IMR-90 (cell line): ENCODE measurements around the gene OPRM1. TPM values are rescaled to one million over a fixed set of nuclear protein-coding genes. Genes with fewer than 3 reads are reported as not detected.

ENCODE experiments used
- ATAC-seq: fragments of 200-7000 bp; cut with Tn5 transposase; 2 replicates; pipeline ENCODE4 v1.9.1; 2020; ENCODE audit warnings: low read depth, mild to moderate bottlenecking, moderate library complexity
- BruUV-seq: library from RNA; stranded (reverse); fragments of 400-500 nt; replicated peaks from 2 replicates; lab custom pipeline; 2021; lab: Mats Ljungman, UMichigan
- CTCF ChIA-PET: fragments of 300-600 bp; formaldehyde crosslinking; extraction: SDS; loops from one replicate; lab custom pipeline; 2021; ENCODE audit warnings: antibody characterized with exemption; lab: Yijun Ruan, JAX
- POLR2A ChIA-PET: fragments of 300-600 bp; sonication (Branson Sonifier 250); formaldehyde crosslinking; loops from one replicate; lab custom pipeline; 2022; ENCODE audit warnings: antibody characterized with exemption; ENCODE audit not compliant: unreplicated experiment; lab: Charles Lee
- DNase-seq: peaks from one replicate; pipeline ENCODE4 v3.0.0; 2013
- H2AFZ ChIP-seq: replicated peaks from 2 replicates; pipeline ENCODE3; 2013; ENCODE audit warnings: low read length, mild to moderate bottlenecking; ENCODE audit not compliant: poor library complexity
- H2AK5ac ChIP-seq: 2 replicates; pipeline ENCODE4 v1.6.1; 2013; ENCODE audit warnings: low read depth, low read length, inconsistent platforms
- H2AK9ac ChIP-seq: replicated peaks from 2 replicates; pipeline ENCODE3; 2013; ENCODE audit warnings: mild to moderate bottlenecking, low read depth, low read length, moderate library complexity; ENCODE audit not compliant: poor library complexity
- H2BK120ac ChIP-seq: 2 replicates; pipeline ENCODE4 v1.6.1; 2013; ENCODE audit warnings: low read depth, low read length, inconsistent platforms
- H2BK15ac ChIP-seq: 3 replicates; pipeline ENCODE4 v1.6.1; 2013; ENCODE audit warnings: low read depth, low read length, inconsistent platforms
- H2BK20ac ChIP-seq: 2 replicates; pipeline ENCODE4 v1.6.1; 2013; ENCODE audit warnings: low read depth, mild to moderate bottlenecking, inconsistent platforms, low read length, moderate library complexity
- H2BK5ac ChIP-seq: 2 replicates; pipeline ENCODE4 v1.6.1; 2013; ENCODE audit warnings: mild to moderate bottlenecking, low read depth, low read length, inconsistent platforms; ENCODE audit not compliant: poor library complexity, severe bottlenecking
- H3K14ac ChIP-seq: replicated peaks from 2 replicates; pipeline ENCODE4 v1.6.1; 2013; ENCODE audit warnings: low read depth, low read length, inconsistent platforms
- H3K18ac ChIP-seq: 2 replicates; pipeline ENCODE4 v1.6.1; 2013; ENCODE audit warnings: low read depth, low read length, control low read depth
- H3K23ac ChIP-seq: 2 replicates; pipeline ENCODE4 v1.6.1; 2013; ENCODE audit warnings: low read depth, low read length, inconsistent platforms
- H3K27ac ChIP-seq: 2 replicates; pipeline ENCODE4 v1.5.1; 2013; ENCODE audit warnings: mild to moderate bottlenecking, control low read depth, low read length; ENCODE audit not compliant: insufficient read depth
- H3K27me3 ChIP-seq: 2 replicates; pipeline ENCODE4 v1.6.1; 2013; ENCODE audit warnings: low read length; ENCODE audit not compliant: control insufficient read depth, insufficient read depth
- H3K36me3 ChIP-seq: 2 replicates; pipeline ENCODE4 v1.6.1; 2013; ENCODE audit warnings: low read length, mixed read lengths; ENCODE audit not compliant: control insufficient read depth, insufficient read depth
- H3K4ac ChIP-seq: 2 replicates; pipeline ENCODE4 v1.6.1; 2013; ENCODE audit warnings: low read depth, low read length, inconsistent platforms
- H3K4me1 ChIP-seq: 2 replicates; pipeline ENCODE4 v1.6.1; 2013; ENCODE audit warnings: low read length, mixed read lengths; ENCODE audit not compliant: control insufficient read depth, insufficient read depth
- H3K4me2 ChIP-seq: 2 replicates; pipeline ENCODE4 v1.6.1; 2013; ENCODE audit warnings: low read depth, mild to moderate bottlenecking, control low read depth, low read length, moderate library complexity
- H3K4me3 ChIP-seq: 2 replicates; pipeline ENCODE4 v1.5.1; 2013; ENCODE audit warnings: low read depth, mild to moderate bottlenecking, control low read depth, low read length, moderate library complexity; ENCODE audit not compliant: insufficient read depth
- H3K56ac ChIP-seq: 2 replicates; pipeline ENCODE4 v1.6.1; 2013; ENCODE audit warnings: low read length, inconsistent platforms; ENCODE audit not compliant: insufficient read depth; ENCODE audit errors: extremely low read depth
- H3K79me1 ChIP-seq, 2 experiments: 2 replicates each; pipeline ENCODE4 v1.6.1; 2013; ENCODE audit warnings: low read length in 2 of 2, inconsistent platforms in 1 of 2, low read depth in 1 of 2
- H3K9ac ChIP-seq: 2 replicates; pipeline ENCODE4 v1.6.1; 2013; ENCODE audit warnings: low read depth, low read length, control low read depth
- H3K9me1 ChIP-seq: 2 replicates; pipeline ENCODE4 v1.6.1; 2013; ENCODE audit warnings: low read length, inconsistent platforms; ENCODE audit not compliant: insufficient read depth
- H3K9me3 ChIP-seq: 2 replicates; pipeline ENCODE4 v1.6.1; 2013; ENCODE audit warnings: low read length; ENCODE audit not compliant: control insufficient read depth, insufficient read depth
- H4K20me1 ChIP-seq: 2 replicates; pipeline ENCODE4 v1.6.1; 2013; ENCODE audit warnings: low read length, inconsistent platforms; ENCODE audit not compliant: insufficient read depth
- H4K5ac ChIP-seq: 2 replicates; pipeline ENCODE4 v1.6.1; 2013; ENCODE audit warnings: mild to moderate bottlenecking, low read depth, low read length, control low read depth
- H4K8ac ChIP-seq, 2 experiments: 2 replicates each; pipeline ENCODE4 v1.6.1; 2013; ENCODE audit warnings: low read depth in 2 of 2, low read length in 2 of 2, control low read depth in 1 of 2, inconsistent platforms in 1 of 2
- H4K91ac ChIP-seq: 2 replicates; pipeline ENCODE4 v1.6.1; 2013; ENCODE audit warnings: low read depth, low read length, inconsistent platforms; ENCODE audit not compliant: insufficient read depth
- BHLHE40 ChIP-seq: fragments of 150-350 bp; IDR thresholded peaks from 2 replicates; pipeline ENCODE4 v1.6.1; 2016; ENCODE audit warnings: mild to moderate bottlenecking, low read depth, low read length
- CEBPB ChIP-seq: IDR thresholded peaks from 2 replicates; pipeline ENCODE4 v1.6.1; 2012; ENCODE audit warnings: low read depth, low read length, improper control_type of control experiment
- CHD1 ChIP-seq: IDR thresholded peaks from 2 replicates; pipeline ENCODE4 v1.6.1; 2012; ENCODE audit warnings: low read depth, low read length, improper control_type of control experiment
- FOS ChIP-seq: fragments of 150-350 bp; IDR thresholded peaks from 2 replicates; pipeline ENCODE4 v1.6.1; 2016; ENCODE audit warnings: low read depth, low read length
- MAFK ChIP-seq: IDR thresholded peaks from 2 replicates; pipeline ENCODE4 v1.6.1; 2012; ENCODE audit warnings: low read depth, low read length, improper control_type of control experiment
- MAZ ChIP-seq: IDR thresholded peaks from 2 replicates; pipeline ENCODE4 v1.6.1; 2012; ENCODE audit warnings: low read depth, mild to moderate bottlenecking, low read length, improper control_type of control experiment, moderate library complexity, borderline replicate concordance
- MXI1 ChIP-seq: IDR thresholded peaks from 2 replicates; pipeline ENCODE4 v1.6.1; 2012; ENCODE audit warnings: low read depth, mild to moderate bottlenecking, low read length, moderate library complexity, borderline replicate concordance
- NFE2L2 ChIP-seq: fragments of 150-350 bp; IDR thresholded peaks from 2 replicates; pipeline ENCODE4 v1.6.1; 2016; ENCODE audit warnings: low read depth, mild to moderate bottlenecking, low read length
- POLR2A ChIP-seq: IDR thresholded peaks from 2 replicates; pipeline ENCODE4 v1.6.1; 2012; ENCODE audit warnings: mild to moderate bottlenecking, low read depth, low read length
- RAD21 ChIP-seq: IDR thresholded peaks from 2 replicates; pipeline ENCODE4 v1.6.1; 2012; ENCODE audit warnings: low read length, improper control_type of control experiment
- RCOR1 ChIP-seq: IDR thresholded peaks from 2 replicates; pipeline ENCODE4 v1.6.1; 2012; ENCODE audit warnings: mild to moderate bottlenecking, low read length, improper control_type of control experiment; ENCODE audit not compliant: insufficient replicate concordance
- RFX5 ChIP-seq: IDR thresholded peaks from 2 replicates; pipeline ENCODE4 v1.8.0; 2012; ENCODE audit warnings: low read depth, mild to moderate bottlenecking, low read length, moderate library complexity
- SMC3 ChIP-seq: fragments of 150-350 bp; IDR thresholded peaks from 2 replicates; pipeline ENCODE4 v1.6.1; 2016; ENCODE audit warnings: low read depth, mild to moderate bottlenecking, antibody characterized with exemption, low read length, moderate library complexity
- WGBS, 2 experiments: methylation state at CpG; one replicate each; pipeline versions ENCODE4 v1.1.5 to v1.1.7; 2013; ENCODE audit warnings: missing lambda C conversion rate in 2 of 2; ENCODE audit not compliant: insufficient read length in 1 of 2; ENCODE audit errors: extremely low coverage in 2 of 2; 5-methylcytosine and 5-hydroxymethylcytosine counted together
- dilution Hi-C: fragments of 300-500 bp; cut with HindIII; formaldehyde crosslinking; loops from one replicate; pipeline ENCODE4 v1.14.3; 2018; ENCODE audit warnings: low sequenced_read_pairs; ENCODE audit not compliant: unreplicated experiment
- in situ Hi-C: fragments of 300-500 bp; cut with MboI; formaldehyde crosslinking; loops from 3 replicates; pipeline ENCODE4 v1.14.3; 2019; ENCODE audit warnings: low sequenced_read_pairs, inconsistent platforms, mixed read lengths
- intact Hi-C: fragments of 100-400 bp; cut with micrococcal nuclease; formaldehyde crosslinking; loops from 2 replicates; pipeline ENCODE4 v1.10.0; 2022
- polyA plus RNA-seq, 3 experiments: library from polyadenylated mRNA; depleted of rRNA; stranded (reverse); fragments of >200 nt; gene quantifications; 2 replicates each; pipeline ENCODE4 v1.2.3, GENCODE V29; 2012; ENCODE audit warnings: low replicate concordance in 1 of 3
- total RNA-seq: library from RNA; depleted of rRNA; stranded (reverse); fragments of >200 nt; gene quantifications from 2 replicates; pipeline ENCODE4 v1.2.3, GENCODE V29; 2012
- TF ChIP-seq, protein P1 (sequence below): conservative IDR thresholded peaks from 2 replicates; pipeline ENCODE4 v1.5.1; 2012; ENCODE audit warnings: mild to moderate bottlenecking, low read depth, low read length, improper control_type of control experiment
- TF ChIP-seq, protein P2 (sequence below): fragments of 150-350 bp; IDR thresholded peaks from 2 replicates; pipeline ENCODE4 v1.6.1; 2017; ENCODE audit warnings: mild to moderate bottlenecking, antibody characterized with exemption, low read length, low read depth
- TF ChIP-seq, protein P3 (sequence below): fragments of 150-350 bp; IDR thresholded peaks from 2 replicates; pipeline ENCODE4 v1.6.1; 2016; ENCODE audit warnings: low read depth, mild to moderate bottlenecking, low read length, moderate library complexity, borderline replicate concordance

The OPRM1 gene
- total and polyA plus RNA-seq, 2 of the 4 experiments (the other 2 are of a cell fraction), result not detected

DNA sequence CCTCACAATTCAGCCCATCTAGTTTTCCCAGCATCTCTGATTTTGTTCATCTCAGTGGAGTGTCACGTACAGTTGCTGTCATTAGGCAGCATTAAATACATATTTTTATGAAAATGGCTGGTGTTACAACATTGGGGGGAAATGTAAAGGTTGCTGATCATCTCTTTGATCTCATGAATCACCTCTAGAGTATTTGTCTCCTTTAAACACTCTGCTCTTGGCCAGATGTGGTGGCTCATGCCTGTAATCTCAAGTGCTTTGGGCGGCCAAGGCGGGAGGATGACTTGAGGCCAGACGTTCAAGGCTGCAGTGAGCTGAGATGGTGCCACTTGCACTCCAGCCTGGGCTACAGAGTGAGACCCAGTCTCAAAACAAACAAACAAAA is 189.5 kb downstream of the OPRM1 start:
- dilution Hi-C loops, result no loop called here
- intact Hi-C loops, result no loop called here

More for the DNA sequence above, 189.5 kb downstream of the OPRM1 start:
- CTCF ChIA-PET, result no interaction called here
- H3K79me1 ChIP-seq, result no peaks in the 10 kb centered on the region
- 100% methylated on average over 1 of the region's 4 CpGs; no CpG with 5 or more reads in 1 of the 2 experiments for WGBS, 2 experiments
- H3K9ac ChIP-seq, result no peak overlapping the region
- no peak overlapping the region for H3K4me2 ChIP-seq
- no peaks in the 10 kb centered on the region for H3K36me3 ChIP-seq
- H3K4me3 ChIP-seq, result no peak overlapping the region
- no peaks in the 10 kb centered on the region for H3K9me1 ChIP-seq
- H3K4ac ChIP-seq, result no peak overlapping the region
- no peak overlapping the region for H3K14ac ChIP-seq
- H4K8ac ChIP-seq, result no peak overlapping the region
- H3K27ac ChIP-seq, result no peak overlapping the region
- no peak for ATAC-seq
- DNase-seq, result no peak
- H2AFZ ChIP-seq, result no peak overlapping the region
- no peak overlapping the region for H2BK15ac ChIP-seq
- H2BK5ac ChIP-seq, result no peak overlapping the region
- H3K4me1 ChIP-seq, result no peaks in the 10 kb centered on the region
- POLR2A ChIA-PET, result no interaction called here
- H2BK20ac ChIP-seq, result no peak overlapping the region
- no peak overlapping the region for H4K91ac ChIP-seq
- H3K27me3 ChIP-seq, result no peaks in the 10 kb centered on the region
- TF ChIP-seq MXI1 (no peak), BHLHE40 (no peak), POLR2A (no peak), NFE2L2 (no peak), MAZ (no peak), FOS (no peak), CEBPB (no peak), RAD21 (no peak), RFX5 (no peak), MAFK (no peak), SMC3 (no peak), CHD1 (no peak), RCOR1 (no peak)
- TF ChIP-seq, protein P1, sequence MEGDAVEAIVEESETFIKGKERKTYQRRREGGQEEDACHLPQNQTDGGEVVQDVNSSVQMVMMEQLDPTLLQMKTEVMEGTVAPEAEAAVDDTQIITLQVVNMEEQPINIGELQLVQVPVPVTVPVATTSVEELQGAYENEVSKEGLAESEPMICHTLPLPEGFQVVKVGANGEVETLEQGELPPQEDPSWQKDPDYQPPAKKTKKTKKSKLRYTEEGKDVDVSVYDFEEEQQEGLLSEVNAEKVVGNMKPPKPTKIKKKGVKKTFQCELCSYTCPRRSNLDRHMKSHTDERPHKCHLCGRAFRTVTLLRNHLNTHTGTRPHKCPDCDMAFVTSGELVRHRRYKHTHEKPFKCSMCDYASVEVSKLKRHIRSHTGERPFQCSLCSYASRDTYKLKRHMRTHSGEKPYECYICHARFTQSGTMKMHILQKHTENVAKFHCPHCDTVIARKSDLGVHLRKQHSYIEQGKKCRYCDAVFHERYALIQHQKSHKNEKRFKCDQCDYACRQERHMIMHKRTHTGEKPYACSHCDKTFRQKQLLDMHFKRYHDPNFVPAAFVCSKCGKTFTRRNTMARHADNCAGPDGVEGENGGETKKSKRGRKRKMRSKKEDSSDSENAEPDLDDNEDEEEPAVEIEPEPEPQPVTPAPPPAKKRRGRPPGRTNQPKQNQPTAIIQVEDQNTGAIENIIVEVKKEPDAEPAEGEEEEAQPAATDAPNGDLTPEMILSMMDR, result no peak
- TF ChIP-seq, protein P2, sequence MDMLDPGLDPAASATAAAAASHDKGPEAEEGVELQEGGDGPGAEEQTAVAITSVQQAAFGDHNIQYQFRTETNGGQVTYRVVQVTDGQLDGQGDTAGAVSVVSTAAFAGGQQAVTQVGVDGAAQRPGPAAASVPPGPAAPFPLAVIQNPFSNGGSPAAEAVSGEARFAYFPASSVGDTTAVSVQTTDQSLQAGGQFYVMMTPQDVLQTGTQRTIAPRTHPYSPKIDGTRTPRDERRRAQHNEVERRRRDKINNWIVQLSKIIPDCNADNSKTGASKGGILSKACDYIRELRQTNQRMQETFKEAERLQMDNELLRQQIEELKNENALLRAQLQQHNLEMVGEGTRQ, result no peak
- TF ChIP-seq, protein P3, sequence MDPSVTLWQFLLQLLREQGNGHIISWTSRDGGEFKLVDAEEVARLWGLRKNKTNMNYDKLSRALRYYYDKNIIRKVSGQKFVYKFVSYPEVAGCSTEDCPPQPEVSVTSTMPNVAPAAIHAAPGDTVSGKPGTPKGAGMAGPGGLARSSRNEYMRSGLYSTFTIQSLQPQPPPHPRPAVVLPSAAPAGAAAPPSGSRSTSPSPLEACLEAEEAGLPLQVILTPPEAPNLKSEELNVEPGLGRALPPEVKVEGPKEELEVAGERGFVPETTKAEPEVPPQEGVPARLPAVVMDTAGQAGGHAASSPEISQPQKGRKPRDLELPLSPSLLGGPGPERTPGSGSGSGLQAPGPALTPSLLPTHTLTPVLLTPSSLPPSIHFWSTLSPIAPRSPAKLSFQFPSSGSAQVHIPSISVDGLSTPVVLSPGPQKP, result no peak
- no peak overlapping the region for H4K5ac ChIP-seq
- no peaks in the 10 kb centered on the region for H4K20me1 ChIP-seq
- no peak overlapping the region for H2BK120ac ChIP-seq
- BruUV-seq, result no TSS peak
- no peak overlapping the region; the same call in 1 of the 2 replicates for H2AK5ac ChIP-seq
- no peak overlapping the region for H3K18ac ChIP-seq
- in situ Hi-C loops, result no loop called here
- H3K56ac ChIP-seq, result no peak overlapping the region
- peak overlapping the region; percentile 78 for H2AK9ac ChIP-seq
- H3K9me3 ChIP-seq, result no peaks in the 10 kb centered on the region
- no peak overlapping the region for H3K23ac ChIP-seq
